HG02852 (cell line): Measurements from ENCODE around the gene GAS7.

Source experiments
- ATAC-seq: cut with Tn5 transposase; IDR thresholded peaks from one replicate; pipeline ENCODE4 v1.9.1; 2021; ENCODE audit warnings: mild to moderate bottlenecking, moderate library complexity; ENCODE audit not compliant: unreplicated experiment

Gene GAS7

DNA sequence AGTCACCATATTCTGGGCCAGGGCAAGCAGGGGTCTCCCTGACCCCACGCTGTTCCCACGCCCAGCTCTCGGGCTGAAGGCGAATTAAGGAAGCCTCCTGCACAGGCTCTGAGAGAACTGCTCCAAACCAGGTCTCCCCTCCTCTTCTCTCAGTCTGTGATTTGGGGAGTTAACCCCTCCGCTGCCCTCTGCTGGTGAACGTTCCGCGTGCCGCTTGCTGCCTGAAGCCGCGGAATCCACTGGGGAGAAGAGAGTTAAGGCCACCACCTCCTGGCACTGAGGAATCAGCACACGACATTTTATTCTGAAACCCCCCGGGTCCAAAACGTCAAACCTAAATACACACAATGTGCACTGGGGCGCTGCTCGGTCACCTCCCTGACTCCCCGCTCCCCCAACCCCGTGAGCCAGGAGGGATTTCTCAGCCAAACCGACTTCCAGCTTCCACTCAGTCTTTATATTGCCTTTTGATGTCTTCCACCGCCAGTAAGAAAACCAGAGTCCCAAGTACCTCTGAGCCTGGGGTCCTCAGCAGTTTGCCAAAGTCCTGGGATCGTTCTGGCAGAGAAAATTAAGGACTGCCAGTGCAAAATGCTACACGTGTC is 238.9 kb downstream of the GAS7 start:
- no peak for ATAC-seq

DNA sequence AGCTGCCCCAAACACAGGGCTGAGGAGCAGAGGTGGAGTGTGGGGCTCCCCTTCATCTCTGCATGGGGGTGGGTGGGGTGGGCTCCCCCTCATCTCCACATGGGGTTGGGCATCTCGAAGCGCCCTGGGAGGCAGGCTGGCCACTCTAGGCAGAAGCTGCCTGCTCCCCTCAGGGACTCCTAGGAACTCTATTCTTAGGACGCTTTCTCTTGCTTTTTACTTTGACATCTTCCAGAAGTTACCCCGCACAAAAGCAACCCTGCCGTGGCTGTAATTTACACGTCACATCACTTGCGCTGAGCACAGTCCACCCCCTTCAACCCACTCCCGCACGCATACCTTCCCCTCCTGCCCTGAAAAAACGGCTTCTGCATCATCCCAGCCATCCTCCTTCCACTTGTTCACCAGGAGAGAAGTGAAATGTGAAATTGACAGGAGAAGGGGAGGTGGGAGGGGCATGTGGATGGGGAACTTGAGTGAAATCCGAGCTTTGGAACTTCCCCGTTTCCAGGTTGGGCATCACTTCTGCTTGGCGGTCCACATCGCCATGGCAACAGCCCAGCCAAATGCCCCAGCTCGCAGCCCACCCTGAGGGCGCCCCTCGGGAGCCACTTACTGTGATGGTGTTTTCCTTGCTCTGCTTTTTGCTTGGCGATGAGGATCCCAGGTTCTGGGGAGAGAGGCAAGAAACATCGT is 239.7 kb downstream of the GAS7 start:
- ATAC-seq, result no peak

DNA sequence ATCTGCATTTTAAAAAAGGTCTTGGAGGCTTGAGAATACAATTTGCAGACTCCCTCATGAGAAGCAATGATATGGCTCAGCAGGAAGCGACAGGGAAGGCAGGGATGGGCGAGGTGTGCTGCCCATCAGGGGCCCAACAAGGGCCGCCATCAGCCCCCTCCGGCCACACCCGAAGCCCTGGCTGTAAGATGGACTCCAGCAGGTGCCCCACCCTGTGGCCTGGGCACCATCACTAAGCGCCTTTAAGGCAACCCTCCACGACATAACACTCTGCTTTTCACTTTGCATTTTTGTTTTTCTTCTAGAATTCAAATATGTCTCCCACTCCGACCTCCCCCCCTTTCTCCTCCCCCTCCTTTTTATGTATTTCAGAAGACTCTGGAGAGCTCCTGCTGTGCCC is 241.2 kb downstream of the GAS7 start:
- no peak for ATAC-seq

DNA sequence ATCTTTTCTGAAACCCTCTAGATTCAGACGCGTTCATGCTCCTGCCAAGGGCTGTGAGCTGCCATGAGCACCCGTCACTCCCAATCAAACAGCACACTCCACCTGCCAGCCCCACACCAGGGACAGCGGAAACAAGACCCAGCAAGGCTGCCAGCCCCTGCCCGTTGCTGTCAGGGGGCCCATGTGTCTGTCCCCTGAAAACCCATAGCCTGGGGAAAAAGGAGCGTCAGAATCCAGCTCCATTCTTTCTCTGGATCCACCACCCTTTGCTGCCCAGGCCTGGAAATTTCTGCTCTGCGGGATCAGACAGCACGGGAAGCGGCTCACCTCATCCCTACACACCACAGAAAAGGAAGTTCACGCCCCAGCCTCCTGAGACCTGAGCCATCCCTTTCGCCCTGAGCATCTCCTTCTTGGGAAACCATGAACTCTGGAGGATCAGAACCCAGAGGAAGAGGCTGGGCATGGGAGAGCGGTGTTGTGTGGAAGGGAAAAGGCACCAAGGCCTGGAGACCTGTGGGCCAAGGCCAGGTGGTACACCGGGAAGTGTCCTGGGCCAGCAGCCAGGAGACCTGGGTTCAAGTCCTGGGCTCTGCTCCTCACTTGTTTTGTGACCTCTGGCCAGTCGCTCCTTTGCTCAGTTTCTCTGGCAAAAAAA is 241.8 kb downstream of the GAS7 start:
- no peak for ATAC-seq

DNA sequence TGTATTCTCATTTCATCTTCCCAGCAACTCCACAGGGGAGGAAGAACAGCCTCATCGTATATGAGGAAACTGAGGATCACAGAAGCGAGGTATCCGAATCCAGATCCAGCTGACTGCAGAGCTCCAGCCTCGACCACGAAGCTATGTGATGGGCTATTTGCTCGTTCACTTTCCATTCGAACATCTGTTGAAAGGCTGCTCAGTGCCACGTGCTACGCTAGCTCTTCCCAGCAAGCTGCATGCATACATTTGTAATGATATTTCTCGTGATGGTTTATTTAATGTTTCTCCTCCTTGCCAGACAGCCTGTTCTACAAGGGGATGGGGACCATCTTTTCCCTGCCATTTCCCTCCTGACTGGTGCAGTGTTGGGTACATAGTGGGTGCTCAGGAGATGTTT is 244.9 kb downstream of the GAS7 start:
- ATAC-seq, result no peak

DNA sequence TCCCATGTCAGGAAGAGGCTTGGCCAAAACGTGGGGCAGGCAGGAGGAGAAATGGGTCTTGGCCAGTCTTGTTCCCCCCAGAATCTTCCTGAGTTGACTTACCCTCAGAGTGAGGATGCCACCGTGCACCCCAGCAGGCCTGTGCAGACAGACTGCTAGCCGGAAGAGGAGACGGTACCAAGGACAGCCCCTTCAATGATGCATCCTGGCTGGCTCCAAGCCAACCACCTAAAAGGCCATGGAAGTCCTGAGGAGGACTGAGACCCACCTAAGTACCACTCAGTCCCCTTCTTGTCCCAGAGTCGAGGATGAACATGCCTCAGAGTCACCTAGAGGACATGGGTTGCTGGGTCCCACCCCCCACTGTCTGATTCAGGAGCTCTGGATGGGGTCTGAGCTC is 246.6 kb downstream of the GAS7 start:
- ATAC-seq, result no peak

DNA sequence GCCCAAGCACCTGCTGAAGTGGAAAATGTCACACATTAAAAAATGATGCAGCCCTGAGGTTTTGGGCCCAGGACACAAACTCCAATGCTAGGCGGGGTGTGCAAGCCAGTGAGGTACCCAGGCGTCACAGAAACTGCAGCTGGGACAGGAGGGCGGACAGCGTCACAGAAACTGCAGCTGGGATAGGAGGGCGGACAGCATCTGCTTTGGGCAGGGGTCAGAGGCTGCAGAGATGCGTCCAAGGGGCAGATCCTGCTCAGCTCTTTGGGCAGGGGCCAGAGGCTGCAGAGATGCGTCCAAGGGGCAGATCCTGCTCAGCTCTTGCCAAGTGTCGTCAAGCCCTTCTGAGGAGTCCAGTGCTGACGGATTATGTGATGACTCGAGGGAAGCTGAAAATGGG is 249.5 kb downstream of the GAS7 start:
- ATAC-seq, result no peak

DNA sequence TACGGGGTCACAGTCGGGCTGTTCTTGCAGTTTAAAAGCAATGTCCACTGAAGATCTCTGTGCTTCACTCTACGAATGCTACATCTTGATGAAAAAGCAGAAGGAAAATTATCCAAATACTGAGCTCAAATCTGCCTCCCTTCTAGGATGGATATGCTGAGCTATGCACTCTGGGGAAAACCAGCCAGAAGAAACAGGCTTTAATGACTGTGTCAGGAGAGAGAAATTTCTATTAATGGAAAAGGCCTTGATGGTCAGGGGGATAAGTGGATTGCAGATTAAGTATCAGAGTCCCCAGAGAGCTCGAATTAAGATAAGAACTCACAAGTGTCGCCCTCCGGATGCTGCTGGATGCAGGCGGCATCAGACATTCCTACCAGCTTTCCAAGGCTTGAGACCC is 253.7 kb downstream of the GAS7 start:
- ATAC-seq, result no peak

DNA sequence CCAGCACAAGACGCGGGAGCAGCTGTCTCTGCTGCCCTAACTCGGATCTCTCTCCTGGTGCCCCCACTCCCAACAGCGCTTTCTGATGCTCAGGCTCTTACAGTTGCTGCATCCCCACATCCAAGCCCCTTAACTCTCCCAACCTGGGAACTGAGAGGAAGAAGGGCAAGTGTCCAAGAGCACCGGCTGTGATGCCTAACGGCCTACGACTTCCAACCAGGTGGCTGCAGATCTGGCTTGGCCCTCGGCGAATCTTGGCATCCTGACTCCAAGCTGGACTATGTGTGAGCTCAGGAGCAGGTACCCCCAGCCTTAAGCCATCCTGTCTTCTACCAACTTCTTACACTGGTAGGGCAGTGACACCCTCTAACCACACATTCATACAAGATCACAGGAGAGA is 255.1 kb downstream of the GAS7 start:
- no peak for ATAC-seq

DNA sequence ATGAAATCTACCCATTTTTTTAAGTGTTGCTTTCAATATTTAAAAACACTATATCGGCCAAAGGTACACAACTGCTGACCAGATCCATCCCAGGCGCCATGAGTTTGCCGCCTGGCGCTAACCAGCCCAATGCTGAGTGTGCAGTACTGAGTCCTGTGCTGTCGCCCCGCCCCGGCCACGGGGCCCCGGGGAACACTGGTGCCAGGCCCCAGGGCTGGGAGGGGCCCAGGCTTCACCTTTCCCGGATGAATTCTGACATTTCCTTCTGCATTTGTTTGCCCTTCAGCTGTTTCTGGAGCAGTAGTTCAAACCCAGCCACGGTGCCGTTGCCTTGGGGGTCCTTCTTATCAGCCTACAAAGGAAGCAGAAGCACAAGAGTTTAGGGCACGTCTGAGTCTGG is 255.5 kb downstream of the GAS7 start:
- no peak for ATAC-seq

DNA sequence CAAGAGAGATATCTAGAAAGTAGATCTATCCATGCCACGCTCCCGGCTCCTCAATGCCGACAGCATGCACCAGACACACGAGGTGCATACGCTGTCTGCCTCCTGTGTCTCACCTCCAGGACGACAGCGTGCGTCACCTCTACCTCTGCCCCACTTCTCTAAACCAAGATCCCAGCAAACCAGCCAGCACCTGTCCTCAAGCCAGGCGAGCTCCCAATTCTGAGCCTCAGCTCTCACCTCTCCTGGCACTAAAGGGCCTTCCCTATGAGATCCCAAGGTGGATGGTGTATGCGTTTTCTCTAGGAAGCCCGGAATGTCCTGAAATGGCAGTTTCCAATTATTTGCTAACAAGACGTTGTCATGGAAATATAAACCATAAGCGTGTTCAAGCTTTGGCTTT is 257.1 kb downstream of the GAS7 start:
- ATAC-seq, result no peak

DNA sequence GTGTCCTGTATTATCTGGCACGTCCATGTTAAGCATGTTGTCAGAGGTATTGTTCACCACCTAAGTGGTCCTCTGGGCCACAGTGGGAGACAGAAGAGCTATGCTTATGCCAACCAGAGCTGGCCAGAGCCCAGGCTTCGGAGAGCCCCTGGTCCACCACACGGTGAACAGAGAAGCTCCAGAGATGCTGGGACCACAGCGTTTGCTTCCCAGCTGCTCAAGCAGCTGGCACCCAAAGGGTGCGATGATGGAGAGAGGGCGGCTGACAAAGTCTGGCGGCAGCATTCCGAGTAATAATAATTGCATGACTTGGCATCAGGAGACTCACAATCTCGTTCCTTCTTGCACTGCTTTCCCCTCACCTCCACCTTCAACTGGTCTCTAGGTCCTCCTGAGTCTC is 257.6 kb downstream of the GAS7 start:
- ATAC-seq, result no peak

DNA sequence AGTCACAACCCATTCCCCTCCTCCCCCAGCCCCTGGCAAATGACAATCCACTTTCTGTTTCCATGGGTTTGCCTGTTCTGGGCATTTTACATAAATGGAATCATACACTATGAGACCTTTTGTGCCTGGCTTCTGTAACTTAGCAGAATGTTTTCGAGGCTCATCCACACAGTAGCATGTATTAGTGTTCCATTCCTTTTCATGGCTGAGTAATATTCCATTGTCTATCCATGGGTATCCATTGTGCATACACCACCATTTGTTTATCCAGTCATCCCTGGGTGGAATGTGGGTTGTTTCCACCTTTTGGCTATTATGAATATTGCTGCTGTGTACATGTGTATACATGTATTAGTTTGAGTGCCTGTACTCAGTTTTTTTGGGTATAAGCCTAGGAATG is 259.6 kb downstream of the GAS7 start:
- no peak for ATAC-seq

DNA sequence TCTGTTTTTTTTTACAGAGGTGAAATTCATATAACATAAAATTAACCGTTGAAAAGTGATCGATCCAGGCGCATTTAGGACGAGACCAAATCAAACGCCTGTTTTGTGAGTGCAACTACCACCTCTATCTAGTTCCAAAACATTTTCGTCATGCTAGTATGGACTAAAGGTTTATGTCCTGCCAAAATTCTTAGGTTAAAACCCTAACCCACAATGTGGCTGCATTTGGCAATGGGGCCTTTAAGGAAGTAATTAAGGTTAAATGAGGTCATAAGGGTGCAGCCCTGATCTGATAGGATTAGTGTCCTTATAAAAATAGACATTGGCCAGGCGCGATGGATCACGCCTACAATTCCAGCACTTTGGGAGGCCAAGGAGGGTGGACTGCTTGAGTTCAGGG is 260.5 kb downstream of the GAS7 start:
- ATAC-seq, result no peak

DNA sequence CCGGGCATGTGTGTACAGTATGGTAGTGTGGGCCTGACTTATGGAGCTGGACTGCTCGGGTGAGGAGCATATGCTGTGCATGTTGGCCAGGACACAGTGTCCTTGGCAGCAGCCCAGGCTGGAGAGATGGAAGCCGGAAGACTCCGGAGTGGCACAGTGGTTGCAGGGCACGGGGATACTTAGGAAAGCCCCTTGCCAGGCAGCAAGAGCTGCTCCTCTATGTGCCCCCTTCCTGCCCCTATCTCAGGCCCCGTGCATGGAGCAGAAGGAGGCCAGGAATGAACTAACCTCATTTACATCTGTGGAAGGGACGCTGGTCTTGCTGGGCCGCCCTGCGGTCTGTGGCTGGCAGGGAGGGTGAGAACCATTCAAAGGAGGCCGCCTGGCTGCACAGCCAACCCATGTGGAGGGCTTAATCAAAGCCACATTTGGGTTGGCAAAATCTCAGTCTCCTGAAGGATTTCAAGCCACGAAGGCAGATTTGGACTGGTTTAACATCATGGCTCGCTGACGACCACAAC is 261.1 kb downstream of the GAS7 start:
- ATAC-seq, result no peak

DNA sequence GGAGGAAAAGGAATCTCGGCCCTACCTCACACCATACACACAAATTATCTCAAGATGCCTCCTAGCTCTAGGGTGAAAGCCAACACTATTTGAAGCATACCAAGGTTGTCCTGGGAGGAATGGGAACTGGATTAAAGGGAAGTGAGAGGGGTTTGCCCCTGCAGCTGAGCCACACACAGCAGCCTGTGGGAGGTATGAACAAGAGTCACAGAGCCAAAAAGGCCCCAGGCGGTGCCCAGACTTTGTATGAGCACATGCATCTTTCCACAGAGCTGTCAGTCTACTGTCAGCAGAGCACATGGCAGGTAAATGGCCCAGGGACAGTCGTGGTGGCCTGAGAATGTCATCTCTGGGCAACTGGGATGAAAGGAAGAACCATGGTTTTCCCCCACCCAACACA is 262.3 kb downstream of the GAS7 start:
- ATAC-seq, result no peak

DNA sequence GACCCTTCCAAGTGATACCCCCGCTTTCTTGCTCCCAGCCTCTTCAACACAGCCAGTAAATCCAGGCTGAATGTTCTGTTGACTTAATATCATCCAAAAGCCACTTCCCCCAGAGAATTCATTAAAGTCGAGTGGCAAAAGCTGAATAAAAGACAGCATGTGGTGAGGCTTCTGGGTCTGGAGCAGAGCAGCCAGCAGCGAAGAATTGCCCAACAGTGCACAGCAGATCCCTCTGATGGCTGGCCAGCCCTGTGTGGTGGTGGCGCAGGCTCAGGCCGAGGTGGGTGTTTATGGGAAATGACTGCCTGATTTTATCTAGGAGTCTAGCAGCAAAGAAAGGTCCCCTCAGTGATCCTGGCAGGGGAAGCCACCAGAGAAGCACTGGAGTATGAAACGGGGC is 263.0 kb downstream of the GAS7 start:
- ATAC-seq, result no peak

DNA sequence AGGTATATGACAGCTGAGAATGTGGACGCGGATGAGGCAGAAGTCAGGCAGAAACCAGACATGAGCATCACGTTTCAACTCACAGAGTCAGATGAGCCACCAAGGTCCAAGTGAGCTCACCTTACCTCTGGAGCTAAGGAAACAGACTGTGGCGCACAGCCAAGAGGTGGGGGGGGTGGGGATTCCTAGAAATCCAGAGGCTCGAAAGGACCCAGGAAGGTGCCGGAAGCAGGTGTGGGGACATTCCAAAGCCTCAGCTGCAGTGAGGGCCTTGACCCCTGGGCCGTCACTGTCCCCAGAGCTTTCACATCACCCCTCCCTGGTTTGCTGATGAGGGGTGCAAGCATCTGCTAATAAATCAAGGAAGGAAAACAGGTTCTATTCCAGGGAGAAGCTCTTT is 264.1 kb downstream of the GAS7 start:
- no peak for ATAC-seq

DNA sequence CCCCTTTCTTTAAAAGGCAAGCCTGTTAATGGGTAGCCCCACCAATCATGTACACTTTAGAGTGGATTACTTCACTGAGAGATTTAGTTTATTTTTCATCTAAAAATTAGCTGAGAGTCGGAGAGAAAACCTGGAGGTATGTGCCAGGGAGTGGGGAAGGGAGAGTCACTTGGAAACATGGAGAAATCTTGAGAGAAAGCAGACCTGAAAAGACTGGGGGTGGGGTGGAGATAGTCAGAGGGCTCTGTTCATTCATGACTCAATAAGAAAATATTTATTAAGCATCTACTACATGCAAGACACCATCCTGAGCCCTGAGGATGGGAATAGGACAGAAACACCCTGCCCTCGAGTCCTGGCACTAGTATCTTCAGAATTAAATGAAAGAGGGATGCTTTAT is 265.9 kb downstream of the GAS7 start:
- ATAC-seq, result no peak

DNA sequence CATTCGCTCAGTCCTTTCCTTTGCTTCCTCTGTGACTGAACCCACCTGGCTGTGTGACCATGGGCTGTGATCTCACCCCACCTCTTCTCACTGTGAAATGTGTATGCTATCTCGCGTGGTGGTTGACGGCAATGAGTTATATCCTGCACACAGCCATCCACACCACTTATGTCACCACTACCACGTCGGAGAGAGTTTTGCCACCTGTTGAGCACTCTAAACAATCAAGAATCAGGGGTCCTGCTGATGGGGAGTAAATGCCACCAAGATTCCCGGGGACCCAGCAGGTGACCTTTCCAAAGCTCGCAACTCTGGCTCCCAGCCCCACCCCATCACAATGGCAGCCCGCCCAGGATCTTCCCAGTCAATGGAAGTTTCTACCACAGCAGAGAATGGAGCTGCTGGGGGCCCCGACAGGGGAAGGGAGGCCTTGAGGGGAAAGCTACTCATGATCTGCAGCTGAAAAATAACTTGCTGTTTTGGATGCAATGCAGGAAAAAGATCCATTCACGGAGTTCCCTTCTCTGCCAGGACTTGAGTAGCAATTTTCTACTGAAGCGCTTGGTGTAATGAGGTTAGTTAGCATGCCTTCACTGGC is 267.2 kb downstream of the GAS7 start:
- no peak for ATAC-seq

DNA sequence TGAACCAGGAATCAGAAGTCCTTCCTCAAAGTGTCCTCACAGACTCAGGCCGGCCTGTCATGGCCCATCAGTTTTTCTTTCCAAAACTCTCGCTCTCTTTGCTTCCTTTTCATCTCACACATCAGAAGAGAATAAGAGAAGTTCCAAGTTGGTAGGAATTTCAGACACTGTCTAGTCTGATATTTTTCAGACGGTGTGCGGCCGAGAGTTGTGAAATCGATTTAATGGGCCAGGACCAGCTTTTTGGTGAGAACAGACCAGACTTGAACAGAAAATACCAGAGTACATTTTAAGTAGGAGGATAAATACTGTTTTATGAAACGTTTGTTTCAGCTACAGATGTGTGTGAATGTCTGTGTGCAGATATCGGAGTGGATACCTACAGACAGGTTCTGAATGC is 268.5 kb downstream of the GAS7 start:
- ATAC-seq, result no peak
